ENCODE results near the gene CAMTA1.

The CAMTA1 gene

DNA sequence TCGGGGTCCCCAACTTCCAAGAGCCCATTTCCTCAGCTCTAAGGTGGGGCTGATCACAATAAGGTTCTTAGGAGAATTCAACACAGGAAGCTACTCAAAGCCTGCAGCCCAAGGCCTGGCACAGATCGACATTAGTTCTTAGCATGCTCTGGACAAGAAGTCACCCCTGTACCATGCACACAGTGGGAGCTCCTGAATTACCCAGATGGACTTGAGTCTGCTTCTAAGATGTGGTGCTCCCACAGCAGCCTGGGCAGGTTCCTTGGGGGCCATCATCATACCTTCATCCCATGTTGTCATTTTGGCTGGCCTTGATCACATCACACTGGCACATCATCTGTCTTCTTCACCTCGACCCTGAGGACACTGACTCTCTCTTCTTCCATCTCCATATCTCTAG is 832.6 kb downstream of the CAMTA1 start:
- no peak overlapping the region for H3K4me3 ChIP-seq (ENCODE audit: low read length)
- TF ChIP-seq ZNF274 (IDR thresholded peaks at IDR 0.05; ENCODE audit: low read depth, low read length): no peak

DNA sequence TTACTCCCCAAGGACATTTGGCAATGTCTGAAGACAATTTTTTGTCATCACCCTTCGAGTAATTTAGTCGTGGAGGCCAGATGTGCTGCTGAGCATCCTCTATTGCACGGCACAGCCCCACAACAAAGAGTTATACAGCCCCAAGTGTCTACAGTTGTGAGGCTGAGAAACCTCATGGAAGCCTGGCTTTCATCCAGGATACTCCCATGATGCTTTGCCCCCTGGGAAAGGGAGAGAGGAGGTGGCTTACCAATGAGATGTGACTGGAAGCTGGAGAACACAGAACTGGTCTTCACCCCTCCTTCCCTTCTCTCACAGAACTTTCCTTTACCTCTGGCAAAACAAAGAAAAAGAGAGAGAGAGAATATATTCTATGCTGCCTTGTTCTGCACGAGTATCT is 834.9 kb downstream of the CAMTA1 start:
- H3K4me3 ChIP-seq (ENCODE audit: low read length): no peak overlapping the region
- no peak for TF ChIP-seq ZNF274 (IDR thresholded peaks at IDR 0.05; ENCODE audit: low read depth, low read length)

DNA sequence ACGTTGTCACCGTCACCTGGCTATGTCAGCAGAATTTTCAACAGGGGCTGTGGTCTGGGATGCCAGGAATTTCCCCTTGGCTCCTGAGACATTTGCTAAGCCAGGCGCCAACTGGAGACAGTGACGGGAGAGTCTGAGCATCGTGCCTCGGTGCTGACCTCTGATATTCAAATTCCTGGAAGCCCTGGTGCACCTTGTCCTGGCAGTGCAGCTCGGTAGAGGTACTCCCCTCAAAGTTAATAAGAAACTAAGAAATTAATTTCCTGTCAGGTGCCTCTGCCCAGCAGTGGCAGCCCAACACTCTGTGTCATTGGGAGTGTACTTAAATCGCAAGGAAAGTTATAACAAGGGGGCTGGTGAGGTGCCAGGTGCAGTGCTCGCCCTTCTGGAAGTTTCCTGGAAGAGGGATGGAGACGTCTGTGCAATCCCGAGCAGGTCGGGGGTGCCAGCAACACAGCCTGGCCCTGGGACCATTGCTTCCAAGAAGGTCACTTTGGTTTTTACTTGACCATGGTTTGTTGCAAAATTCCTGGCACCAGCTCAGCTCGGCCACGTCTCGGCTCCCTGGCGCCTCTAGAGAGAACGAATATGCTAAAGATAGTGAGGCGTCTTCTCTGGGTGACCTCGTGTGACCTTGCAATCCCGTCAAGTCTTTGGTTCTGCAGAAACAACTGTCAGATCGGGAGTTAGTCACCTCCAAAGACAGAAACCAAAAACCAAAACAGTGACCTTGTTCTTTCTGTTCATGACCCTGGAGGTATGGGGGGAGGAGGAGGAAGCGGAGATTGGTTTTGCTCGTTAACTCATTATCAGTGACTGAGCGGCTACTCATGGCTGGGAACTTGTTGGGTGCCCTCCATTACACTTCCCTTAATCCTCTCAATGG is 836.3 kb downstream of the CAMTA1 start:
- H3K4me3 ChIP-seq (ENCODE audit: low read length): no peak overlapping the region
- TF ChIP-seq ZNF274 (IDR thresholded peaks at IDR 0.05; ENCODE audit: low read depth, low read length): no peak

DNA sequence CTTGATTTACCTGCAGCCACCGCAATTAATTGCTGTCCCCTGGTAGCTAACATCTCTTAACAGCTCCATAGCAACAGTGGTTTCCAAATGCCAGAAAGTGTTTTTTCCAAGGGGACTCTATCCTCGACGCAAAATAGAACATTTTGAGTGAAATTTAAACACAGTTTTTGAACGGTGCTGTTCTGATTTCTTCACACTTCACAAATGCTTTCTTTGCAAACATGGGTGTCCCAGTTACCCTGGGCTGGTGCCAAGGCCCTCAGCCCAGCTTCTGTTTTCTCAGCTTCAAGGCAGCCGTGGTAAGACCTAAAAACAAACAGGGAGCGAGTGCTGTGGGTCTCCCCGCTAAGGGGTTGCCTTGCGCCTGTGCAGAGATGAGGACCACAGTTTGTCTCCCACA is 838.6 kb downstream of the CAMTA1 start:
- TF ChIP-seq ZNF274 (IDR thresholded peaks at IDR 0.05; ENCODE audit: low read depth, low read length): no peak
- no peak overlapping the region for H3K4me3 ChIP-seq (ENCODE audit: low read length)

DNA sequence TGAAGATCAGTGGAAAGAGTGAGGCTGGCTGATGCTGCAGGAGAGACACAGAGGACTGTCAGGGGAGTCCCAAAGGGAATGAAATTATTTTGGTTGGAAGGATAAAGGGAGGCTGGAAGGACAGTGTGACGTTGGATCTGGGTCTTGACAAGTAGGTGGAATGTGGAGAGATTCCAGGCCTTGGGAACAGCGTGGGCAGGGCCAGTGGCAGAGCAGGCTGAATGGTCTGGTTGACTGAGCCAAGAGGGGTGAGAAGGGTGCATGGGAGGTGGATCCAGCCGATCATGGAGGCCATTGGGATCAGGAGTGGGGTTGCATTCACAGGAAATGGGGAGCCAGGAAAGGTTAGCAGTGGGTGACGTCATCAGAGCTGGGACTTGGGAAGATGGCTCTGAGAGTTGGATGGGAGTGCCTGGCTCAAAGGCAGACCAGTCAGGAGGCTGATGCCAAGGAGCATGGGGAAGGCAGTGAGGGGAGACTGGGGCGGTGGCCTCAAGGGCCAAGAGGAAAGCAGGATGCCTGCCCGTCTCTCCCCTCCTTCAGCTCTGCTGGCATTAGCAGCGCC is 839.6 kb downstream of the CAMTA1 start:
- H3K4me3 ChIP-seq (ENCODE audit: low read length): no peak overlapping the region
- TF ChIP-seq ZNF274 (IDR thresholded peaks at IDR 0.05; ENCODE audit: low read depth, low read length): no peak

DNA sequence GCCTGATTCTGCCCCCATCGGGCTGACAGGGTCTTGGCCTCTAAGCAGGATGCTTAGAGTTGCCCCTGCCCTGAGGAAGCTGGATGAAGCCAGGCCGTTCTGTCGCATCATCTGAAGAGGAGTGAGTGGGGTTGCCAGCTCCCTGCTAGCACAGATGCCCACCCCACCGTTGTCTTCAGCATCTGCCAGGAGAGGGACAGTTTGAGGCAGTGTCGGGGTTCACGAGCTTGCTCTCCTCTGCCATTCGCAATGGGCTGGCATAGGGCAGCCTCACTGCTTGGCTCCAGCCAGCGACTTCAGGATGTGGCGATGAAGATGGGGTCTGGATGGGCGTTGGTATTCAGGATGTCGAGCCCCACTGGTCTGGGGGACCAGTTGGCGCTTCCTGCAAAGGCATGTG is 840.1 kb downstream of the CAMTA1 start:
- H3K4me3 ChIP-seq (ENCODE audit: low read length): no peak overlapping the region
- TF ChIP-seq ZNF274 (IDR thresholded peaks at IDR 0.05; ENCODE audit: low read depth, low read length): no peak

DNA sequence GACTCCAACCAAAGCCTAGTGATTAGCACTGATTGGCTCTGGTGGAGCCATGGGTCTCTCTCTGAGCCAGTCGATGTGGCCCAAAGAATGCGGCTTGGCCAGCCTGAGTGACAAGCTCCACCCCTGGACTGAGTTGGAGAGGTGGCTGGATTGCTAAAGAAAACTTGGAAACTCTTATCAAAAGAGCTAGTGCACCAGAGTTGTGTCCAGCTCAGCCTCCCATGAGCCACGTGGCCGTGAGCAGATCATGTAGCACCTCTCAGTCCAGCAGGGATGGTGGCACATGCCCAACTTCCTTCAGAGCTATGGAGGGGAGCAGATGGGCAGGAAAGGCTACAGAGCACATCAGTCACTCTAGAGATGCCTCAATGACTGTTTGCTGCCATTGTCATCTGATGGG is 843.0 kb downstream of the CAMTA1 start:
- H3K4me3 ChIP-seq (ENCODE audit: low read length): no peak overlapping the region
- TF ChIP-seq ZNF274 (IDR thresholded peaks at IDR 0.05; ENCODE audit: low read depth, low read length): no peak

DNA sequence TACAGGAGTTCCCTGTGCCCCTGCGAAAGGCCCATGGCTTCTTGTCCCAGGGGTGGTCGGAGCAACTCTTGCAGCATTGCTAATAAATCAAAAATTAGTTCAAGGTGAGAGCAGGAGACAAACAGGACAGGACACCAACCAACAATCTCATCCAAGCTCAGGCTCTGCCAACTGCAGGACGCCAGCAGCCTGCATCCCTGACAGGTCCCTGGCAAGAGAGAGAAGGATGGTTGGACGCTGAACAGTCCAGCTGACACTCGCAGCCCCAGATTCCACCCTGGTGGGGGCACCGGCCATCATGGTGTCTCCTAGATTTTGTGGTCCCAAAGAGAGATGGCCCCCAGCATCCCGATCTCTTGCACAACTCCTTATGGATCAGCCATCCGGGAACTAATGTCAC is 843.8 kb downstream of the CAMTA1 start:
- no peak for TF ChIP-seq ZNF274 (IDR thresholded peaks at IDR 0.05; ENCODE audit: low read depth, low read length)
- no peak overlapping the region for H3K4me3 ChIP-seq (ENCODE audit: low read length)

DNA sequence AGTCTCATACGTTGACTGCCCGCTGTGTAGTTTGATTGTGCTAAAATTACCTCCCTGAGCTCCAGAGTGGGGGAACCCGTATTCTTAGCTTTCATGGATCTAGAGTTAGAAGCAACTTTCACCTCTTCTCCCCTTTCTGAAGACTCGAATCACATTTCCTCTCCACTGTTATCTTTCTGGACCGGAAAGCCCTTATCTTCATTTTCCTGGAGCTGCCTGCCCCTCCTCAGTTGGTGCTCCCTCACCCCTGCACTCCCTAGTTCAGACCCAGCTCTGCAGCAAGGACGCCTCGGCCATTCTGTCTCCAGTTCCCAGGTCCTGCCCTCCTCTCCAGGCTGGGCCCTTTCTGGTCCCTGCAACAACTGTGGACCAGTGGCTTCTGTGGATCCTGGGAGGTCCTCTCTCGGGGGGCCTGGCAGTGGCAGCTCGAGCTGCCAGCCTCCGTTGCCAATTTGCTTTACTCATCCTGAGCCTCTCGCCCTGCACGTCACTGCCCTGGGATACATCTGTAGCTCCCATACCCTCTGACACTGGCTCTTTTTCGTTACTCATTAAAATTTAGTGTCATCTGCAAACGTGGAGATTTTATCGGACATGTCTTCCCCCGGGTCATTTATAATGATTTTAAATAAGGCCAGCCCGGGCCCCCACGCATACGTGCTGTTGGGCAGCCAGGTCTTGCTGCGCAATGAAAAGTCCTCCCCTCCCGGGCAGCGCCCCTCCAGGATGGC is 844.4 kb downstream of the CAMTA1 start:
- TF ChIP-seq ZNF274 (IDR thresholded peaks at IDR 0.05; ENCODE audit: low read depth, low read length): no peak

DNA sequence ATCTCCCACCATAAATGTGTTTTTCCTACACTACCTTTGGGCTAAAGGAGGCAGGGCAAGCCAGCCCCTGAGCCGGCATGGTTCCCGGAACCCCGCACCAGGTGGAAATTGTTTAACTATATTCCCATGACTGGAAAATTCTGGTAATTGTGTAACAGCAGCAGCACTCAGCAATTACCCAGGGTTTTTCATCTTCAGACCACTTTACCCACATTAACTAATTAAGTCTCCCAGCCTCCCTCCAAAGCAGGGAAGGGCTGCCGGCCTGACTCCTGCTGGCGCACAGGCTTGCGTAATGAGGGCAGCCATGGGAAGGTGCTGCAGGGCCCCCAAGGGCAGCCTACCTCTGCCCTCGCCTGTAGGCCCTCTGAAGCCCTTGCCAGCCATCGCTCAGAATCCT is 845.1 kb downstream of the CAMTA1 start:
- no peak overlapping the region for H3K4me3 ChIP-seq (ENCODE audit: low read length)
- no peak for TF ChIP-seq ZNF274 (IDR thresholded peaks at IDR 0.05; ENCODE audit: low read depth, low read length)

More for the DNA sequence above, 844.4 kb downstream of the CAMTA1 start:
- no peak overlapping the region for H3K4me3 ChIP-seq (ENCODE audit: low read length)

DNA sequence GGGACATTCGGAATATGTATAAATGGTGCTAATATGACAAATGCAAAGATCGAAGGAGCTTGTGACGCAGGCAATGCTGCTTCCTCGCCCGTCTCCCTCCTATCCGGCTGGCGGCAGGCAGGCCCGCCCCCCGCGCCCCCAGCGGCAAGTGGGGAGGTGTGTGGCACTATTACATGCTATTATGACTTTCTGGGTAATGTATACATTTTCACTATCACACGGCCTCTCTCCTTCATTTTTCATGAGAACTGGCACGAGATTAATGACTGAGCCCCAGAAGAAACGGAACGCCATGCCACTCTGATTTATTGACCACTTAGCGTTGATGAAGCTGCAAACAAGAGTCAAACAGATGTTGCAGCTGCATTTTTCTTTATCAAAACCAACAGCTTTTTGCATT is 846.9 kb downstream of the CAMTA1 start:
- no peak for TF ChIP-seq ZNF274 (IDR thresholded peaks at IDR 0.05; ENCODE audit: low read depth, low read length)
- no peak overlapping the region for H3K4me3 ChIP-seq (ENCODE audit: low read length)

DNA sequence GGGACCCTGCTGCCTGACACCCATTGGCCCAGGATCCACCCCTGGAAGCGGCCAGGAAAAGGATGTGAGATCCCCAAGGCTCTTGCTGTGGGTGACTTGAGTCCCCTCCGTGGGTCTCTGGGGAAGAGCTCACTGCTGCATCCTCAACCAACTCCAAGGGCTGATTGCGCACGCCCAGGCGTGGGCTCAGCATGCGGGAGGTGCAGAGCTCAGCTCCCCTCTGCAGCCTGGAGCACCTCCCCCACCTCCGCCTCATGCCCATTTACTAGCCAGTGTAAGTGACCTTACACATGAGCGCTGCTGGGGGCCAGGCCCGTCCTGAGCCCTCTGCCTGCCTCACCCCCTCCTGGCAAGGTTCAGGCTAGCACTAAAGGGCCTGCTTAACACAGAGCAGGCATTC is 847.4 kb downstream of the CAMTA1 start:
- no peak overlapping the region for H3K4me3 ChIP-seq (ENCODE audit: low read length)
- TF ChIP-seq ZNF274 (IDR thresholded peaks at IDR 0.05; ENCODE audit: low read depth, low read length): no peak

DNA sequence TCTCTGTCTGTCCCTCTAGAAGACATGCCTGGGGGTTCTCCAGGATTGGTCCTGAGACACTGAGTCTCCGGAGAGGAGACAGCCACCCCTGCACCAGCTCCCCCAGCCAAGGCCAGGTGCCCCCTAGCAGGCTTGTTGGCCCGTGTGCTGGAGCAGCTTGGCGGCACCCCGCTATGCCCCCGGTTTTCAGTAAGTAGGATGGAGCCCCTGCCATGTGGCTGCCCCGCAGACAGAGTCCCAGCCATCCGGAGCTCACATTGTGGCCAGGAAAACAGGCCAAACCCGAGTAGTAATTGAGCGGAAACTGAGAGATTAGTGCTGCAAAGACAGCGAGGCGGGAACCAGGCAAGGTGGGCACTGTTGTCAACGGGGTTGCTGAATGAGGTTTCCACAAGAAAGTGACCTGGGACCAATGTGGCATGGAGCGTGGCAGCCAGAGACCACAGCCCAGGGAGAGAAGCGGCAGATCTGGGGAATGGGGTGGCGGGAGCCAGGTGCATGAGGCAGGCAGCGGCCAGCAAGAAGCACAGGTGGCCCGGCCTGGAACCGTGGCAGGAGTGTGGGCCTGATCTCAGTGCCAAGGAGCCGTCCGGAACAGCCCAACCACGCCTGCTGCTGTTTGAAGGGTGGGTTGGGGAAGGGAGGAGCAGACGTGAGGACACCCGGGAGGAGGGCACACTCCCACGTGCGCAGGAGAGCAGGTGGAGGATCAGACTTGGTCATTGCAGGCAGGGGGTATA is 848.4 kb downstream of the CAMTA1 start:
- no peak overlapping the region for H3K4me3 ChIP-seq (ENCODE audit: low read length)
- no peak for TF ChIP-seq ZNF274 (IDR thresholded peaks at IDR 0.05; ENCODE audit: low read depth, low read length)

DNA sequence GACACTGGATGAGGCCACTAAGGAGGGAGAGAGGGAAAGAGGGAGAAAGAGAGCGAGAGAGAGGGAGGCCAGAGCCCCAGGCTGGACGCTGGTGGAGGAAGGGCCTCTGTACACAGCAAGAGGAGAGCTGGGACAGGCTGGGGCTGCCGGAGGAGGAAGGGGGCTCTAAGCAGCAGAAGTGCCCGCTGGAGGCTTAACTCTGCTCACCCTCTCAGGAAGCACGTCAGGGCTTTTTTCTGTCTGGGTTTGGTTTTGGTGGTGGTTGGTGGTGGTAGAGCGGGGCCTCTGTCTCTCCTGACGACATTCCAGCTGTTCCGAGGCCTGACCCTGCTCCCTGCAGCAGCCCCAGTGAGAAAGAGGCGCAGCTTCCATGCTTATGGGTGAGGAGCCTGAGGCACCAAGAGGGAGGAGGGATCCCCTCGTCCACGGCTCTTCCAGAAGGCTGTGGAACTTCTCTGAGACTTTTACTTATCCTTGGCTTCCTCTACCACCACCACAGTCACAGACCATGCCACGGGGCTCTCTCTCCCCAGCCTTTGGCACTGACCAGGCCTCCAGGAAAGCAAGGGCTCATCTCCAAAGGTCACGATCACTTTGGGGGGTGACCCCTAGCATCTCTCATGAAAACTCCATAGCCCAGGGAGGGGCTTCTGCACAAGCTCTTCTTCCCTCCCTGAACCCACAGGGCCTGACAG is 849.4 kb downstream of the CAMTA1 start:
- H3K4me3 ChIP-seq (ENCODE audit: low read length): no peak overlapping the region
- no peak for TF ChIP-seq ZNF274 (IDR thresholded peaks at IDR 0.05; ENCODE audit: low read depth, low read length)

Data from GM08714 (cell line).